Naive B cell (primary cell): Measurements from ENCODE around the gene AMER1. TPM values are rescaled to one million over a fixed set of nuclear protein-coding genes. Genes with fewer than 3 reads are reported as not detected.
A peak's percentile ranks its signal among the peaks of the same experiment; 100 is the strongest.

ENCODE experiments used
- ATAC-seq, 2 donors: fragments of 150-1000 bp; cut with Tn5 transposase; 2 replicates each; pipeline ENCODE4 v1.10.0; 2021; ENCODE audit warnings: low read depth in 2 of 2, mild to moderate bottlenecking in 2 of 2, moderate library complexity in 2 of 2
- DNase-seq: peaks from one replicate; pipeline ENCODE4 v3.0.0; 2022
- H3K27ac Mint-ChIP-seq, 6 donors: one replicate each; pipeline ENCODE4 v1.8.0; 2020 to 2022; ENCODE audit warnings: mild to moderate bottlenecking in 6 of 6, mixed read lengths in 6 of 6, moderate library complexity in 5 of 6, inconsistent platforms in 2 of 6
- H3K27me3 Mint-ChIP-seq, 3 donors: one replicate each; pipeline ENCODE4 v1.8.0; 2021 to 2022; ENCODE audit warnings: mixed read lengths in 3 of 3, mild to moderate bottlenecking in 1 of 3
- H3K36me3 Mint-ChIP-seq, 2 donors: one replicate each; pipeline ENCODE4 v1.8.0; 2020 to 2022; ENCODE audit warnings: mixed read lengths in 2 of 2, inconsistent platforms in 1 of 2, mild to moderate bottlenecking in 1 of 2
- H3K4me1 Mint-ChIP-seq, 3 donors: one replicate each; pipeline ENCODE4 v1.8.0; 2020 to 2022; ENCODE audit warnings: mixed read lengths in 3 of 3, inconsistent platforms in 1 of 3, mild to moderate bottlenecking in 1 of 3, moderate library complexity in 1 of 3
- H3K4me3 Mint-ChIP-seq, 8 donors: one replicate each; pipeline ENCODE4 v1.8.0; 2020 to 2022; ENCODE audit warnings: mild to moderate bottlenecking in 8 of 8, mixed read lengths in 8 of 8, moderate library complexity in 8 of 8, inconsistent platforms in 2 of 8
- H3K9me3 Mint-ChIP-seq, 7 donors: one replicate each; pipeline ENCODE4 v1.8.0; 2020 to 2022; ENCODE audit warnings: mixed read lengths in 7 of 7, mild to moderate bottlenecking in 5 of 7, inconsistent platforms in 2 of 7, moderate library complexity in 1 of 7
- polyA plus RNA-seq, 6 donors: library from polyadenylated mRNA; unstranded; fragments of 300-500 nt; fragmentation: Illumina TruSeq; gene quantifications; one replicate each; pipeline ENCODE4 v1.2.3, GENCODE V29; 2021; ENCODE audit warnings: low read depth in 6 of 6

Gene AMER1
- polyA plus RNA-seq, 6 donors from 2014 or later, result 0.04 to 0.12 (median 0.08) TPM; not detected in 2

- no peaks in the 10 kb centered on the region for H3K36me3 Mint-ChIP-seq
- ATAC-seq (no peak), DNase-seq (no peak)
- H3K27ac Mint-ChIP-seq, result no peak overlapping the region
- H3K9me3 Mint-ChIP-seq, result peaks cover 7 to 37% (median 33%) of the 10 kb centered on the region in 7 donors
- H3K4me3 Mint-ChIP-seq, result no peak overlapping the region
- no peaks in the 10 kb centered on the region for H3K27me3 Mint-ChIP-seq
- H3K4me1 Mint-ChIP-seq, result no peaks in the 10 kb centered on the region
Measured at GRCh38 chrX:64151911-64152310, 53.6 kb downstream of the AMER1 start.

DNA sequence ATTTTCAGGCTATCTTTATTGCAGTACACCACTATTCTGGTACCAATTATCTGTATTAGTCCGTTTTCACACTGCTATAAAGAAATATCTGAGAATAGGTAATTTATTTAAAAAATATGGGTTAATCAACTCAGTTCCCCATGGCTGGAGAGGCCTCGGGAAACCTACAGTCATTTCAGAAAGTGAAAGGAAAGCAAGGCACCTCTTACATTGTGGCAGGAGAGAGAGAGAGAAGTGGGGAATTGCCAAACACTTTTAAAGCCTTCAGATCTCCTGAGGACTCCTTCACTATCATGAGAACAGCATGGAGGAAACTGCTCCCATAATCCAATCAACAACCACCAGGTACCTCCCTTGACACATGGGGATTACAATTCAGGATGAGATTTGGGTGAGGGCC, 54.7 kb downstream of the AMER1 start:
- DNase-seq, result no peak
- Mint-ChIP-seq H3K36me3 (no peaks in the 10 kb centered on the region), H3K27me3 (no peaks in the 10 kb centered on the region), H3K27ac (peak overlapping the region in 1 of 6 donors; percentile 8), H3K4me3 (no peak overlapping the region), H3K4me1 (no peaks in the 10 kb centered on the region), H3K9me3 (peaks cover 7 to 27% (median 24%) of the 10 kb centered on the region in 7 donors)
- no peak for ATAC-seq

Other genes with a start within 250 kb of the AMER1 start
- gene ASB12, start 24.9 kb upstream of the AMER1 start, polyA plus RNA-seq, result under 1 TPM in 5 of 6 donors, not detected in 1; 0.21 to 0.74 (median 0.39) TPM
- gene MTMR8, start 189.7 kb upstream of the AMER1 start, polyA plus RNA-seq, result 1 to 10 TPM; 1.7 to 3.9 (median 2.6) TPM